GM18502 (cell line): ENCODE measurements around the gene LCN12.

Experiments used
- ATAC-seq: cut with Tn5 transposase; IDR thresholded peaks from one replicate; pipeline ENCODE4 v1.9.1; 2021; ENCODE audit warnings: mild to moderate bottlenecking; ENCODE audit not compliant: unreplicated experiment, poor library complexity

Gene LCN12

DNA sequence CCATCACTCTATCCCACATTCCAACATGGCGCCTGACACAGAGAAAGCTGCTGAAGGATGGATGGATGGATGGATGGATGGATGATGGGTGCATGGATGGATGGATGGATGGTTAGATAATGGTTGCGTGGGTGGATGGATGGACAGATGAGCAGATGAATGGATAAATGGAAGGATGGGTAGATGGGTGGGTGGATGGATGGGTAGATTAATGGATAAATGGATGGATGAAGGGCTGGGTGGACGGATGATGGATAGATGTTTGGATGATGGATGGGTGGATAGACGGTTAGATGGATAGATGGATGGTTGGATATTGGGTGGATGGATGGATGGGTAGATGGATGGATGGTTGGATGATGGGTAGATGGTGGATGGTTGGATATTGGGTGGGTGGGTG is 4.5 kb downstream of the LCN12 start:
- ATAC-seq, result no peak

DNA sequence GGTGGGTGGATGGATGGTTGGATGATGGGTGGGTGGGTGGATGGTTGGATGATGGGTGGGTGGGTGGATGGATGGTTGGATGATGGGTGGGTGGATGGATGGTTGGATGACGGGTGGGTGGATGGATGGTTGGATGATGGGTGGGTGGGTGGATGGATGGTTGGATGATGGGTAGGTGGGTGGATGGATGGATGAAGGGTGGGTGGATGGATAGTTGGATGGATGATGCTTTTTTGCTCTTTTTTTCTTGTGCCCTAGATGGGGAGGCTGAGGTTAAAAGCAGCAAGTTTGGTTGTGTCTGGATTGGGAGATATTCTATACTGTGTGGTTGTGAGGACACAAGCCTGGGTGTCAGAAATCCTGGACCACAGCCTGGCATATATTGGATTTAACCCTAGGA is 5.4 kb downstream of the LCN12 start:
- ATAC-seq, result no peak

DNA sequence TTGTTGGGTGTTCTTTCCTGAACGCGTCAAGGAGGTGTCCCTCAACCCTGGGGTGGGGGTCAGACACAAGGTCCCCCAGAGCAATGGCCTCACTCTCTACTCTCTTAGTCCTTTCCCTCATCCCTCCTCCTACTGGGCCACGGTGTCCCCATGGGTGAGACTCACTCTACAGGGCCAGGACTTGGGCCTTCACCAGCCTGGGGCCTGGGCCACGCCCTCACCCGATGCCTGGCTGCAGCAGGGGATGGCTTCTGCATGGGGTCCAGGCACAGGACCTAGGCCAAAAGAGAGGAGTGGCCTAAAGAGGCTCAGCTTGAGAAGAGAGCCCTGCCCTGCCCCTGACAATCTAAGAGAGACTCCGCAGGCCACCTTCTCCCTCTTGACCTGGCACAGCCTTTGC is 5.8 kb downstream of the LCN12 start:
- no peak for ATAC-seq

DNA sequence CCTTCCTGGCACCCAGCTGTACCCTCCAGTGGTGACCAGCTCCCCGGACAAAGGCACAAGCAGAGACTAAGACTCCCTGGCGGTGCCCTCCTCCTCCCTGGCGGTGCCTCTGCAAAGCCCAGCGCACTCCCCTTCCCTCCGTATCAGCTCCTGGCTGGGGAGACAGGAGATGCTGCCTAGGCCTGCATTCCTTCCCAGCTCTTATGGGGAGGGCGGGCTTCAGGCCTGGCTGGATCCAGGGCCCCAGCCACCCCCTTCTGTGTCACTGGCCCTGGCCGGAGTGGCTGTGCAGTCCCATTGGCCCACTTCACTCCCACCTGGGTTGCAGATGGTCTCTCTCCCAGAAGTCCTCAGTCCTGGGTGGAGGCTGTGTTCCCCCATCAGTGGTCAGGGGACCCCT is 6.4 kb downstream of the LCN12 start:
- ATAC-seq, result no peak

DNA sequence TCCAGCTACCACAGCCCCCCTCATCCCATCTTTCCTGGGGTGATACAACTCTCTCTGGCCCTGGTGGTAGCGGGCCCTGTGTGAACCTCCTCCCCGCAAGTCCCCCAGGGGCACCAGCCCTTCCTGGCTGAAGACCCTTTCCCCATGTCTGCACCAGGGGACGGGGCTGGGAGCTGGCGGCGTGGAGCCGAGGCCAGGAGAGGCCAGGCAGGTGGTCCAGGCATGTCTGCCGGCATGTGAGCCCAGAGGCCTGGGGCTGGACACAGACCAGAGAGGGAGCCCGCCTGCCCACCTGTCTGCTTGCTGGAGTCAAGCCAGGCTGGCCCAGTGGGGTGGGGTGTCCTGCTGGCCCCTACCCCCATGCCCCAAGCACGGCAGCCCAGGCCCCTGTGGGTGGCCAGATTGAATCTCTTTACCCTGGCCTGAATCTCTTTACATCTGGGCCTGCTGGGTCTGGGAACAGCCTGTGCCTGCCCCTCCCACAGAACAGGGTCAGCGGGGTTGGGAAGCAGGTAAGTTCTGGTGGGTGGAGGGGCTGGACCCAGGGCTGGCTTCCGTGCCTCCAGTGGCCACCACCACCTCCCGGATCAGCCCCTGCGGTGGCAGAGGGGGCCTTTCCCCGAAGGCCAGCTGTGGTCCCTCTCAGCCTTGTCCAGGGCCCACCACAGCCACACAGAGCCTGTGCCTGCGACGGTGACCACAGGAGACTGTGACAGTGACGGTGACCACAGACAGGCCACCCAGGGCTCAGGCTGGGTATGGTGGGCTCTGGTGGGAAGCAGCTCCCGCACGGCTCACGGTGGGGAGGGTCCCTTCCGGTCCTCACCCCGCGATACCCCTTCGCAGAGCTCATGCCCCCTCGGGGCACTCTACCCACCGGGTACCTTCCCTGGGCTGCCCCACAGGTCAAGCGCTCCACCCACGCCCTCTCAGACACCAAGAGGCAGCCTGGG is 7.1 kb downstream of the LCN12 start:
- ATAC-seq, result no peak

DNA sequence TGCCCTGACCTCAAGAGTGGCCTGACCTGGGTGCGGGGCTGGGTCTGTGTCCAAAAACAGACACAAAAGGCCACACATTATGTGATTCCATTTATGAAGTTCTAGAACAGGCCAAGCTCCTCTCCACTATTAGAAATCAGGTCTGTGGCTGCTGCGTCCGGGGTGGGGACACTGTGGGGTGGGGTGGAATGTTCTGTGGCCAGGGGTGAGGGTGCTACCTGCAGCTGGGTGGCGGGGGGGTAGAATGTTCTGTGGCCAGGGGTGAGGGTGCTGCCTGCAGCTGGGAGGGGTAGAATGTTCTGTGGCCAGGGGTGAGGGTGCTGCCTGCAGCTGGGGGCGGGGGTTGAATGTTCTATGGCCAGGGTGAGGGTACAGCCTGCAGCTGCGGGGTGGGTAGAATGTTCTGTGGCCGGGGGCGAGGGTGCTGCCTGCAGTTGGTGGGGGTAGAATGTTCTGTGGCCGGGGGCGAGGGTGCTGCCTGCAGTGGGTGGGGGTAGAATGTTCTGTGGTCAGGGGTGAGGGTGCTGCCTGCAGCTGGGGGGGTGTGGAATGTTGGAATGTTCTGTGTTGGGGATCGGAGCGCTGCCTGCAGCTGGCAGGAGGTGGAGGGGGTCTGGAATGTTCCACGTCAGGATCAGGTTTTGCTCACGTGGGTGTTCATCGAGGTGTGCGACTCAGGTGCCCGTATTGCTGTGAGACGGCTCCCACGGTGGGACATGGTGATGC is 8.3 kb downstream of the LCN12 start:
- no peak for ATAC-seq

DNA sequence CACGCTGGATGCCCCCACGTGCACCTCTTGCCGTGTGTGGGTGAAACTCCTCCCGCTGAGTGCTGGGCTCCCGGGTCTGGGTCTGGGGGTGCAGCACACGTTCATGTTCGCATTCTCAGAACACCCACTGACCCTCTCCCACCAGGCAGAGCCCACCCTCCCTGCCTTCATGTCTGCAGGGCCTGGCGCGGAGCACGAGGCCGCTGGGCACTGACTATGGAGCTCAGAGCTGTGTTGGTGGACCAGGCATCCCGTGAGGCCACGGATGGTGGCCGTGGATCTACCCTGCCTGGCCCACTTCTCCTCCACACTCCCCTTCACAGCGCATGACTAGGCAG is 8.8 kb downstream of the LCN12 start:
- ATAC-seq, result no peak

DNA sequence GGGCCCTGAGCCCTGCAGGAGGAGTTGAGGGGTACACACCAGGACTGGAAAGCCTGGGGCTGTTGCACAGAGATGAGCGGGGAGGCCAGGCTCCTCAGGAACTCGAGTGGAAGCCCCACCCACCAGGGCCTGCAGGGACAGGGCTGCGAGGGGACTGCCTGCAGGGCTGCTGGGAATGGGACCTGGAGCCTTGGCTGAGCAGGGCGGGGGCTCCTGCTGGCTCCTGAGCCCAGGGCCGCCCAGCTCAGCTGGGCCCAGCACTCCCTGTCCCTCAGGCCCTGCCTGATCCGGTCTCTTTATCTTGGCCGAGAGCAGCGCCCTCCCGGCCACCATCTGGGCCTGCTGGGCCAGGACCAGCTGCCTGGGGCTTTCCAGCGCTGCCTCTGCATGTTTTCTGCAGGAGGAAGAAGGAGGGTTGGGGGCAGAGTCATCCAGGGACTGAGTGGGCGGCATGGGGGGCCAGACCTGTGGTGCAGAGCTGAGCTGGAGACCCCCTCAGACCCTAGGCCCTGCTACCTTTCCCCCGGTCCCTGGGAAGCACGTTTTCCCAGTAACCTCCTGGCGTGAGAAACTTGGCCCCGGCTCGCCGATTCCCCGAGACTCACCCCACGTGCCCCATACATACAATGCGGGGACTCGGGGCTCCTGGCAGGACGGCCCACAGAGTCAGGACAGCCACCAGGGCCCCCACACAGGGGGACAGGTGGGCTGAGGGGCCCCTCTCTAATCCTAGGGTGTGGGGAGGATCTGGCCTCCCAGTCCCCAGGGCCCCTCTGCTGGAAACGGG is 9.4 kb downstream of the LCN12 start:
- no peak for ATAC-seq

DNA sequence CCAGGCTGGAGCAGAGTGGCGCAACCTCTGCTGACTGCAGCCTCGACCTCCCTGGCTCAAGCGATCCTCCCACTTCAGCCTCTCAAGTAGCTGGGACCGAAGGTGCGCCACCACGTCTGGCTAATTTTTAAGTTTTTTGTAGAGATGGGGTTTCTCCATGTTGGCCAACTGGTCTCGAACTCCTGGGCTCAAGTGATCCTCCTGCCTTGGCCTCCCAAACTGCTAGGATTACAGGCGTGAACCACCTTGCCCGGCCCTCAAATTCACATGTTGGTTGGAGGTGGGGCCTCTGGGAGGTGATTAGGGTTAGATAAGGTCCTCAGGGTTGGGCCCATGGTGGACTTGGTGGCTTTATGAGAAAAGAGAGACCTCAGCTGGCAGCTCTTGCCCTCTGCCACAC is 10.1 kb downstream of the LCN12 start:
- ATAC-seq, result no peak

DNA sequence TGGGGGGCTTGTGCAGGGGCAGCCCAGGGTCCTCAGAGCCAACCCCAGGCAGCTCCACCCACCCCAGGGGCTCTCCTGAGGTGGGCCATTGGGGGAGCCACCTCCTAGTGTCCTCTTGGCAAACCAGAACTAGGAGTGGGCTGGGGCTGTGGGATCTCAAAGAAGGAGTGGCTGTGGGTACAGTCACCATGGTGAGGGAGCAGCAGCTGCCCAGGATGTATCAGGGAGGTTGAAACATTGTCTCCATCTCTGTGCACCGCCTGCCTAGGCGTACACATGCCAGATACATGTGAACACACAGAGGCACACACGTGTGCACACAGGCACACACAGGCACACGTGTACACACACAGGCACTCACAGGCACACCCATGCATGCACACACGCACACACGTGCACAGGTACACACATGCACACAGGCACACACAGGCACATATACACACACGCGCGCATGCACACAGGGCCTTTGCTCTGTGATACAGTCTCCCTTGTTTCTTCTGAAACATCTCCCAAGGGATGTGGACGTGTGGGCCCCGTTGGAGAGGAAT is 10.7 kb downstream of the LCN12 start:
- ATAC-seq, result no peak

DNA sequence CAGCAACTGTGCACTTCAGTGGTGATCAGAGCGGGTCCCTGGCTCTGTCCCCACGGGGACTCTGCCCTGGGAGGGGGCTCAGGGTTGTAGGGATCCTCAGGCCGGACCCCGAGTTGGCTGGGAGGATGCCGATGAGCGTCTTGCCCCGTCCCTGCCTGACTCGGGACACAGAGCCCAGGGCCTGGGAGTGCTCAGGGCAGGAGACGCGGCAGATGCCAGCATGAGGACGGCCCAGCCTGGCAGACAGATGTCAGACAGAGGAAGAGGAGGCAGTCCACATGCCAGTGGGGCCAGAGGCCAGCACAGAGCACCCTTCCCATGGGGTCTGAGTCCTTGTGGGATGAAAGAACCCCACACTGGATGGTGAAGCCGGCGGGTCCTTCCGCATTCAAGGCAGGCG is 11.3 kb downstream of the LCN12 start:
- ATAC-seq, result no peak

DNA sequence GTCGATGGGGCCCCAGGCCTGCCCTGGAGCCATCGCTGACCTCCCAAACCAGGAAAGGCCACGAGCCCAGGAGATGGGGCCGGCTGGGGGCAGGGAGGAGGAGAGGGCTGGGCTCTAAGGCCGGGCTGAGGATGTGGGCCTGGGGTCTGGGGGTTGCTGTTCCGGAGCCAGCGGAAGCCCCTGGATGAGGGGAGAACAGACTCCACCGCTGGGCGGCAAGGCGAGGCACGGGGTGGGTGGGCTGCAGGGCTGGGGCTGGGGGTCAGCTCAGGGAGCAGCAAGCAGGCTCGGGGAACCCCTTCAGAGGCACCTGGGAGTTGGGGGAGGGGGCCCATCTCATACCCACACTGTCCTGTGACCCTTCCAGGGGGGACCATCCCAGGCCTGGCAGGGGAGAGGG is 11.7 kb downstream of the LCN12 start:
- ATAC-seq, result no peak

DNA sequence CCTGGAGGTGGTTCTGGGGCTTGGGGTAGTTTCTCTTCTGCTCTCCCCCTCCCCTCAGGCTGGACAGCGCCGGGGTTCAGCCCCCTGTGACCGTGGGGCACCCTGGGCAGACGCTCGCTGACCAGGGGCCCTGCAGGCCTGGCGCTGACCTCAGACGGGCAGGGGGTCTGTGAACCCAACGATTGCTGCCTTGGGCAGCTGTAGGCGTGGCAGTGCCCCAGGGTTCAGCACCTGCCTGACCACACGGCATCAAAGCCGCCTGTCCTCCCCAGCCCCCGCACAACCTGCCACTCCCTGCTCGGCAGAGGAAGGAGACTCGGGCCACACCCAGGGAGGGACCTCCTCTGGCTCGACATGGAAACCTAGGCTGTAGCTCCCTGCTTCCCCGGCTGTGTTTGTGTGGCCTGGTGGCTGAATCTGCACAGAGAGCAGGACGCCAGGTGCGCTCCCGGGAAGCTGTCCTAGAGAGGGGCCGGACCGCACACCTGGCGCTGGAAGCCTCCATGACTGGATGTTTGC is 12.2 kb downstream of the LCN12 start:
- ATAC-seq, result no peak

DNA sequence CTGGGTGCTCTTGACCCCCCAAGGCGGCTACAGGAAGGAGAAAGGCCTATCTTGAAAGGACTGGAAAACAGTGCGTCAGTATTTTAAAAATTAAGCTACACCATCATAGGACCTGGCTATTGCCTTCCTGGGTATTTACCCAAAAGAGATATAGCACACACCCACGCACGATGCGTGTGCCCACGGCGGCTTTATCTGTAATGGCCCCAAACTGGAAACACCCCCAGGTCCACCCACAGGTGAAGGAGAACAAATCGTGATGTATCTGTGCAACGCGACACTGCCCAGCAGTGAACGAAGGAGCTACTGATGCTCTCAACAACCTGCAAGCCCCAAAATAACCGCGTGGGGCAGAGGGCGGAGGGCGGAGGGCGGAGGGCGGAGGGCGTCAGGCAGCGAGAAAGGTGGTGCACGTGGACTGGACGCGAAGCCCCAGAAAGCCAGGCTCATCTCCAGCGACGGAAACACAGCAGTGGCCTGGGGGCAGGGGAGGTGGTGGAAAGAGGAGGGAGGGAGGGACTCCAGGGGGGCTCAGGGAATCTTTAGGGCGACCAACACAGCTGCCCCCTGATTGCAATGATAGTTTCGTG is 12.9 kb downstream of the LCN12 start:
- ATAC-seq, result no peak

DNA sequence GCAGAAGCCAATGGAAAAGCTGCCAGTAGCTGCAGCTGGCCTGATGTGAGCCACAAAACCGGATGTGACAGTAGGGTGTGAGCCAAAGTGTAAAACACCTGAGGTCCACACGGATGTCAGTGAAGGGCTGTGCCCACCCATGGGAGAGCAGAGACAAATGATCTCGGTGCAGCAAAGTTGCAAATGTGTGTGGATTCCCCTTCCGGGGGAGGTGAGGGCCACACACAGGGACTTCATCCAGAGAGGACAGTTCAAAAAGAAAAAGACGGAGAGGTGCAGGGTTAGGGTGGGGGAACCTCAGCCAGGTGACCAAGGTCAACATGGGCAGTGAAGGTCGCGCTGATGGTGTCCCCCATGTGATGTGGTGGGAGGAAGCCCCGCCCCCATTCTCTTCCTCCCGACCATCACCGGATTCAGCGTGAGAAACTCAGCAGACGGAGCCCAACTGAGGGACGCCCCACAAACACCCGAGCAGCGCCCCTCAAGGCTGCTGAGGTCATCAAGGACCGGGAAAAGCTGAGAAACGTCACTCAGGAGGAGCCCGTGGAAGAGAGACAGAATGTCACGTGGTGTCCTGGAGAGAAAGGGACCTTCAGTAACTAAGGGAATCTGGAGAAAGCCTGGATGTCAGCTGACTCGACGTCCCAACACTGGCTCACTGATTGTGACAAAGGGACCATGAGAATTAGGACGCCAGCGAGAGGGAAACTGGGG is 13.9 kb downstream of the LCN12 start:
- no peak for ATAC-seq

DNA sequence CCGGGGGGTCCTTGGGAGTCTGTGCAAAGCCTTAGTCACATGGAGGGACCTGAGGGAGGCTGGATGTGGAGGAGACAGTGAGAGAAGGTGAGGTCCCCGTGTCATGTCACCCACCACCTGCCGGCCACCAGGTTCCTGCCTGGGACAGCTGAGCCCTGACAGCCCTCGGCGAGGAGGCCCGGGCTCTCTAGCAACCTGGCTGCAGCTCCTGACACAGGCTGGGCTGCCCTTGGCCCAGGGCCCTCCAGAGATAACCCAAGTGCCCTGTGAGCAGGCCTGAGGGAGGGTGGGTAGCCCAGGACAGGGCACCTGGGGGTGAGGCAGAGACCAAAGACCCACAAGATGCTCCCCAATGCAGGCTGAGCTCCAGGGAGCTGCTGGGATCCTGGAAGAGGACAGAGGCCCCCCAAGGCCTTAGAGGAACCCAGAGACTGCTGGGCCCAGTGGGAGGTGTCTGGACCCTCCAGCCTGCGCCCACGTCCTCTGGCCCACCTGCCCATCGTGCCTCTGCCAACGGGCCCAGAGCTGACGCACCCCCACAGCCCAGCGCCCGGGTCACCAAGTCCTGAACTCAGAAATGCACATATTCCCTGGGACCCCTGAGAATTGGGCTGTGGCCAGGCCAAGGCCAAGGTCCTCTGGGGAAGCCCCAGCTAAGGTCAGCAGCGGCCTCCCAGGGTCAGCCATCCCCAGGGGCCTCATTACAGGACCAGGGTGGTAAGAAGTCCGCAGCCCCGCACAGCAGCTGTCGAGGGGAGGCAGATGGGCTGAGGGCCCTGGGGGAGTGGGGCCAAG is 16.5 kb downstream of the LCN12 start:
- ATAC-seq, result no peak

DNA sequence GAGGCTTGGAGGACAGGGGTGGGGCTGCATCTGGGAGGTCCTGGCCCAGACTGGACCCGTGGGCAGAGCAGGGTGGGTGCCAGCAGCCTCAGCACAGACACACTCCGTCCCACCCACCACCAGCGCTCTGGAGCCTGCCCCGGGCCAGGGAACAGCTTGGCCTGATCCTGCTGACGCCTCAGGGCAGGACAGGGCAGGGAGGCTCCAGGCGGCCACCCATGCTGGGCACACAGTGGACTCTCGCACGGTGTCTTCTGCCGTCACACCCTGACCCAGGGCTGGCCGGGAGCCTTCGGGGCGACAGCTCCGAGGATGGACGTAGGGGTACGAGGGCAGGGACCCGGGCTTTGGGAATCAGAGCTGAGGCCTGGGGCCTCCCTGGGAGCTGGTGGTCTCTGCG is 17.1 kb downstream of the LCN12 start:
- no peak for ATAC-seq

DNA sequence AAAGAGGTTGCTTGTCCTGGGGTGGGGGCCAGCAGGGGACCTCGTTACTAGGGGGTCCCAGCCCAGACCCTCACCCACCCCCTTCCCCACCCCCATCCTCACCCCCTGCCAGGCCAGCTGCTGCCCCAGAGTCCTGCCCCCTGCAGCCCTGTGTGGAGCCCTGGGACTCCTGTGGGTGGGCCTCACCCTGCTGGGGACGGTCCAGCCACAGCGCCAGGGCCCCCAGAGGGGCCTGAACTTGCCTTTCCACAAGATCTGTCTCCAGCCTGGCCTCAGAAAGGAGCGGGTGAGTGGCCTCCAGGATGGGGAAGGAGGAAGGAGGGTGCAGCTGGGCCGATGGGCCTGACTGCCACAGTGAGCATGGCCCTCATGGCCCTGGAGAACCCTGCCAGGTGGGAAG is 17.7 kb downstream of the LCN12 start:
- no peak for ATAC-seq

DNA sequence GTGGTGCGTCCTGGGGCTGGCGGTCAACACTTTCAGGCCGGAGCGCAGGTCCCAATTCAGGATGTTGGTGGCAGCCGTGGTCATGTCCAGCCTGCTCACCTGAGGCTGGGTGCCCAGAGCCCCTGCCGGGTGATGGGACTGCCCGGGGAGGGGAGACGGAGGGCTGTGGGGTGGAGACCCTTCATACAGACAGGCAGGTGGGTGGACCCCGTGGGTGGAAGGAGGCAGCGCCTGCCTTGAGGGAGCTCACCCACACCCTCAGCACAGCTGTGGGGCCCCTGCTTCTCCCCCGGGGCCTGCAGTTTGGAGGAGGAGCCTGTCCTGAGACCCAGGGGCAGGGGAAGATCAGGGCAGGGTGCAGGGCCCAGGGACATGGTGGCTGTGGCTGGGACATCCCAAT is 18.3 kb downstream of the LCN12 start:
- no peak for ATAC-seq
